ENCODE measurements around the gene LPP. TPM values are rescaled to one million over a fixed set of nuclear protein-coding genes. Genes with fewer than 3 reads are reported as not detected.

The LPP gene
- total and polyA plus RNA-seq, 2 of the 13 experiments (the other 11 are each of a cell fraction or from before 2014, with no cell fraction given) = 19.2 to 29.9 TPM

- DNase-seq (ENCODE audit: low spot score) (no peak), ATAC-seq (no peak), FAIRE-seq (no peak)
- POLR2A ChIA-PET = no interaction called here
- BruUV-seq (replicated peaks) = no TSS peak
- Histone ChIP-seq H3K36me3 (replicated peaks in 1 of 2; ENCODE audit: control insufficient read depth in 1 of 2, insufficient read depth in 2 of 2, low read length in 2 of 2) (no peaks in the 10 kb centered on the region; a peak in 1 of 5 replicates), H3K4me3 (replicated peaks in 1 of 3; ENCODE audit: insufficient read depth in 1 of 3, low read depth in 2 of 3, low read length in 3 of 3) (no peak overlapping the region), H2AFZ (ENCODE audit: low read length) (no peak overlapping the region), H4K20me1 (ENCODE audit: insufficient read depth, low read length) (no peaks in the 10 kb centered on the region; the same call in 1 of the 2 replicates), H3K27ac (ENCODE audit: extremely low read length, insufficient read depth, low read length) (no peak overlapping the region), H3K9ac (ENCODE audit: insufficient read depth, low read depth, low read length) (no peak overlapping the region), H3K27me3 (ENCODE audit: control insufficient read depth in 1 of 2, insufficient read depth in 2 of 2, low read length in 2 of 2) (no peaks in the 10 kb centered on the region), H3K9me3 (ENCODE audit: low read length) (no peaks in the 10 kb centered on the region), H3K4me1 (ENCODE audit: insufficient read depth, low read length) (peaks cover 47% of the 10 kb centered on the region), H3K79me2 (ENCODE audit: insufficient read depth, low read length) (peaks cover 8% of the 10 kb centered on the region), H3K4me2 (ENCODE audit: low read depth, low read length) (no peak overlapping the region)
- CTCF ChIA-PET (ENCODE audit: low intra/inter-chr PET ratio, low total read pairs) = no interaction called here
- intact Hi-C loops (cut with micrococcal nuclease; ENCODE audit: unreplicated experiment) (no loop called here), in situ Hi-C loops (cut with HindIII; ENCODE audit: extremely low pct_ligation_motif_present, low pct_unique_long_range_greater_than_20kb) (no loop called here)
- WGBS (ENCODE audit: low lambda C conversion rate) = 93% methylated on average over 5 of the region's 5 CpGs
- no peak for TF ChIP-seq REST (IDR thresholded peaks at IDR 0.05; ENCODE audit: borderline replicate concordance in 1 of 2, low read depth in 1 of 2, low read length in 2 of 2)
- no peak for TF ChIP-seq ZNF251 (CRISPR knock-in tag; IDR thresholded peaks at IDR 0.05)
- no peak for TF ChIP-seq ZNF772 (CRISPR knock-in tag; IDR thresholded peaks at IDR 0.05)
- no peak for TF ChIP-seq BRF2 (CRISPR knock-in tag; IDR thresholded peaks at IDR 0.05)
- TF ChIP-seq MXI1 (IDR thresholded peaks at IDR 0.05; ENCODE audit: borderline replicate concordance, low read depth, low read length) = no peak
- no peak for TF ChIP-seq FIP1L1 (IDR thresholded peaks at IDR 0.05; ENCODE audit: borderline replicate concordance, insufficient read depth, low read depth, low read length)
Observed at GRCh38 chr3:188253123-188253793, 99.3 kb downstream of the LPP start.
